ENCODE measurements around the gene GRIA2.

The GRIA2 gene

DNA sequence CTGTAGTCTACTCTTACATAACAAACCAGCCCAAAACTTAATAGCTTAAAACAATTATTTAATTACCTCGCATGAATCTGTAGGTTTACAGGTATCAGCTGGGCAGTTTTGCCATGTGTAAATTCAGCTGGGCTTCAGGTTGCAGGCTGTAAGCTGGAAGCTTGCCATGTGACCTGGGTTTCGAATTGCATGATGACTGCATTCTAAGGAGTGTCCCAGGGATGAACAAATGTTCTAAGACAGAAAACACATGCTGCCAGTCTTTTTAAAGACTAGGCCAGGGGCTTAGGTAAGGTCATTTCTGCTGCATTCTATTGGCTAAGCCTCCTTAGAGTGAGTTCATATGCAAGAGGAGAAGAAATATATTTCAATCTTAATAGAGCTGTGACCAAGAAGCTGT lies 44.8 kb downstream of the GRIA2 start:
- DNase-seq, result no peak

DNA sequence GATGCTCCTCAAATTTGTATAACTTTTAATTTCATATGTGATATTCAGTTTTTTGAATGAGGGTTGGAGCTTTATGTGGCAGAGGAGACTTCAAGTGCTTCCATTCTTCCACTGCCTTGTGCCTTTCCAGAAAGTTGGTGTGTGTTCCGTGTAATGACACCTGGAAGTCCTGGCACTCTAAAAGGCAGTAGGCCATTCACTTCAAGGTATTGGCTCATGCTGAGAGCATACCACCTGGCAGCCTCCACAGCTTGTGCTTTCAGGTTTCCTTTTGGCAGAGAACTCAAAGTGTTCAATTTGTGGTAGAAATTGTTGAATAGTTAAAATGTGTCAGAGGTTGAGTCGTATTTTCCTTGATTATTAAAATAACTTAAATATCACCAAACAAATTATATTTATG lies 49.6 kb downstream of the GRIA2 start:
- no peak for DNase-seq

DNA sequence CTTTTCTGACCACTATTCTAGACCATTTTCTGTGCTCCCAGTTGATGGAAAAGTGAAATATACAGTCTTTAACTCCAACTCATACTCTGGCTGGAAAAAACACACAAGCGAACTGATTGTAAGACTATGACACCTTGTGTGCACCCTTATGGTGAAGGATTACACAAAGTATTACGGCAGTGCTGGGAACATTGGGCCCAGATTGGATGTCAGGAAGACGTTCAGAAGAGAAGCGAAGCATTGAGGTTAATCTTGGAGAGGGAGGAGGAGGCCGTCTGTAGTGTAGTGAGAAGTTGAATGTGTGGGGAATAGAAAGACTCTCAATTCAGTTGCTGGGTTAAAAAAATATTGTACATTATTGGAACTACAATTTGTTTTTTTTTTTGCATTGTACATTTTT lies 50.0 kb downstream of the GRIA2 start:
- DNase-seq, result no peak

DNA sequence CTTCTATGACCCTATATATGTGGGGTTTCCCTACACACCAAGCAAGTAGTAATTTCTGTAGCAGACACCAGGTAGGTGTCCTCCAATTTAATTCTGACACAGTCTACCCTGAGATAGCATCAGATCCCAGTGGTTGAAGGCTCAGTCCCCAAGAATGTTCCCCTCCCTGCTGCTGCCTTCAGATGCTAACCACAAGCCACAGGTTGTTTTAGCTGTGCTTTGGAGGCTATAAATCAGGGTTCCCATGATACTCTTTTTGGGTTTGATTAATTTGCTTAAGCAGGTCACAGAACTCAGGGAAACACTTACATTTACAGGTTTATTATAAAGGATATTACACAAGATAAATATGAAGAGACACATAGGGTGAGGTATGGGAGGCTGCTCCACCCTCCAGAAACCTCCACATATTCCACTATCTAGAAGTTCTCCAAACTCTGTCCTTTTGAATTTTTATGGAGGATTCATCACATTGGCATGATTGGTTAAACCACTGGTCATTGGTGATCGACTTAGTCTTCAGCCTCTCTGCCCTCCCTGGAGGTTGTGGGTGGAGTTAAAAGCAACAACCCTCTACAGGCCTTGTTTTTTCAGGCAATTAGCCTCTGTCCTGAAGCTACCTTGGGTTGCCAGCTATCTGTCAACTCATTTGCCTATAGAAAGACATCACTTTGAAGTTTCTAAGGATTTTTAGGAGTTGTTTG lies 50.8 kb downstream of the GRIA2 start:
- no peak for DNase-seq

DNA sequence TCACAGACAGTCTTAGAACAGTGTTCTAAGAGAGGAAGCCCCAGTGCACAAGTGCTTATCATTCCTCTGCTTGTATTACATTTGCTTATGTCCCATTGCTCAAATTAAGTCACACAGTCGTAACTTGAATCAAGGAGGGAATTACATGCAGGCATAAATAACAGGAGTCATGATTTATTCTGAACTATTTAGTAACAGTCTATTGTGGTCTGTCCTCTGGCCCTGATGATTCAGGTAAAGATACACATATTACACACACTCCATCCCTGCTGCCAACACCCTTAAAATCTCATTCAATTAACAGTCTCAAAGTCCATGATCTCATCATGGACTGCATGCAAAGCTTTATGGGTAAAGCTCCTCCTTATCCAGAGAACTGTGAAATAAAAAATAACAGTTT lies 60.1 kb downstream of the GRIA2 start:
- DNase-seq, result no peak

DNA sequence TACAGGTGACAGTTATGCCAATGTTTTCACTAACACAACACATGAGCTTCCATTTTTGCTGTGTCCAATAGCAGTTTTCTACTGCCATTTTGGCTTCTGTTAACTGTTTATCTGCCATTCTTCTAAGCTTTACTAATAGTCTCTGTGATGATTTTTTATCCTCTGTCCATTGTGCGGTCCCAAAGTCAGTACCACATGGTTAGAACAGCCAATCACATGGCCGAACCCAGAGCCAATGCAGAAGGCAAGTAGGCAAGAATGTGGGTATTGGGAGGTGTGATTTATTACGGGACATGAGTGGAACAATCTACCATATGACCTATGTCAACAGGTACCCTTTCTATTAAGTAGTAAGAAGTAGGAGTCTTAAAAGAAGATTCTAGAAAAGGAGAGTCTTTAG lies 61.5 kb downstream of the GRIA2 start:
- no peak for DNase-seq

DNA sequence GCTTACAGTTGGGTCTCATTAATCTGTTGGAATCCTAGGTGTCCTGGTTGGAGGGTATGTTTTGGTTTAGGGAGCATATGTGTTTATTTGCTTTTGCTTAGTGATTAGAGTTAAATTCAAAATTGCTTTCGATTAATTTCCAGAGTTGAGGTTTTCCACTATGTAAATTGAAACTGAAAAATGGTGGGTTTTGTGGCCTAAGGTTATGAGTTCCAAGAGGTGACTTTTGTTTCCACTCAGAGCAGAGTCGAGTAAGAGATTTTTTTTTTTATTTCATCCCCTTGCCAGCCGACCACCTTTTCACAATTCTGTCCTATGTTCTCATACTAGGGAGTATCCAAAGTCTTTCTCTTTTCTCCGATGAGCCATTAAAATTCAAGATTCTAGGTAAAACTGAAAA lies 66.9 kb downstream of the GRIA2 start:
- DNase-seq, result no peak

DNA sequence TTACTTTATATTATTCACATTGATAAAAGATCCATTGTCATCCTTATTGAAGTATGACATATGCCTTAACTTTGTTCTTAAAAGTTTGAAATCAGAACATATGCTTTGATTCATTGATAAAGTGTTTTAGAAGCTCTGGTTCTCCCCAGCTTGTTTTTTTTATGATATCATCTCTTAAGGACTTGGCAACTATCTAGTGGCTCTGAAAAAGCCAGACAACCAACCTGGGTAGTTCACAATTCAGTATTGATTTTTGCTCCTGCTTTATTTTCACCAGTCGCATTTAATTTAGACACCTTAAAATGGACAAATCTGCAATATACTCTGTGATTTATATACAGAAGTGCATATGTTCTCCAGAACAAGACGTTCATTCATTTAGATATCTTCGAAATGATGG lies 70.1 kb downstream of the GRIA2 start:
- no peak for DNase-seq

DNA sequence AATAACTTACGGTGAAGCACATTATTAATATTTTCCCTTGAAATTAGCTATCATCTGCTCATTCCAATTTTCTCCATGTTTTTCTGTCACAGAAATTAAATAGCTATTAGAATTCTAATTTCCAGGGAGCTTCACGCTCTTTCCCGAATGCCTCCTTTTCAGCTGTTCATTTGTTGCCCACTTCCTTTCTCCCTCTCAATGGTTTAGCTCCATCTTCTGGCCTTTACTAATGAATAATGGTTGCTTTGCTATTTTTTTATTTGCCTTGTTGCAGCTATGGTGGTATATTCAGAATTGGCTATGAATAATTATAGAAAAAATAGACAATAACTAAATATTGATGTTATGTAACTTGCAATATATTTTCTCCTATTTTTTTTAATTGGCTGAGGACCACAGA lies 70.5 kb downstream of the GRIA2 start:
- DNase-seq, result no peak

DNA sequence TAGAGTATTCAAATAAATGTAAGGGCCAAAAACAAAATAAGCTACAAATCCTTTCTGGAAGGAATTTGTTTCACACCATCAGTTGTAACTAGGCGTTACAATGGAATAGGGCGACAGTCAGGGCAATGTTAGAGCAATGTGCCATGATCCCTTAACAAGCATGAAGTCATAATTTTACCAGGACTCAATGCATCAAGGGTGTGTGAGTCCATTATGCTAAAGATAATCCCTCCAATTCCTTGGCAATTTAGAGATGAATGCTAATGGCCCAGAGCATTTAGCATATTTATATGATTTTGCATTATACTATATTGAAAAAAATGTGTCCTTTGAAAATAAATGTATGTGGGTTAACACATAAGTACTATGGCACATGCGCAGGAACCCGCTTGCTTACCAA lies 73.1 kb downstream of the GRIA2 start:
- no peak for DNase-seq

DNA sequence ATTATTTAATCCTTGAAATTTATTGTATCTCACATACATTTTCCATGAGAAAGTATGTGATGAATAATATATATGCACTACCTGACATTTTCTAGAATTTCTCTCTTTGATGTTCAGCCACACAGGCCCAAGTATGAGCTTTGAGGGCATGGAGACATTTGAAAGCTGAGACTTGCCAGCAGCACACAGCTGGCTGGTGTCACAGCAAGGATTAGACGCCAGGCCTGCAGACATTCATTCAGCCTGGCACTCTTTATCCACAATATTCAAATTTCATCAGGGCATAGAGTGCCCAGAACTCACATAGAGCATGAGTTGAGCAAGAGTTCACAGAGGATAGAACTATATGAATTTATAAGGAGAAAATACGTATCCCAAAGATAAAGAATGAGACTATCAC lies 74.0 kb downstream of the GRIA2 start:
- DNase-seq, result no peak

DNA sequence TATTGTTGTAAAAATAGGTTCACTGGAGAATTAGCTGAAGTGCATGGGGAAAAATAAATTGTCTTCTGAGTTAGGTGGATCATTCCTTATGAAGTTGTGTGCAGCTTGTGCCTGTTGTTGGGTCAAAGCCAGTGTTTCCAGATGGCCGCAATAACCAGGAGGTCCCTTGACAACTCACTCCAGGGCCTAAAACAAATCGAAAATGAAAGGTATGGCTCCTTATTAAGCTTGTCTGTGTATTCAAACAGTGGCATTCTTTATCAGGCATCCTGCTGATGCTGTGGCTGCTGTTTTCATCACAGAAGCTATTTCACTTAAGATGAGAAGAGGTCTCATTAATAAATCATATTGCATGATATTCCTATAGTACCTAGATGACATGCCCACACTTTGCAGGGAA lies 80.2 kb downstream of the GRIA2 start:
- DNase-seq, result no peak

DNA sequence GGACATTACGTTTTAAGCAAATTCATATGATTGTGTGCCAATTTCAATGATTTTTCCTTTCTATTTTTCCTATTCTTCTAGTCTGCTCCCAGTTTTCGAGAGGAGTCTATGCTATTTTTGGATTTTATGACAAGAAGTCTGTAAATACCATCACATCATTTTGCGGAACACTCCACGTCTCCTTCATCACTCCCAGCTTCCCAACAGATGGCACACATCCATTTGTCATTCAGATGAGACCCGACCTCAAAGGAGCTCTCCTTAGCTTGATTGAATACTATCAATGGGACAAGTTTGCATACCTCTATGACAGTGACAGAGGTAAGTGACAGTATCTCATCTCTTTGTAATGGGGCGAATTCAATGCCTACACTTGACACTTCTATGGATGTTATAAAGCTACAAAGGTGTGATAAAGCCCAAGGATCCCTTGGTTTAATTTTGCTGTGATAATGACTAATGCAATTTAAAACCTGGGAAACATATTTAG lies 83.0 kb downstream of the GRIA2 start:
- no peak for DNase-seq

DNA sequence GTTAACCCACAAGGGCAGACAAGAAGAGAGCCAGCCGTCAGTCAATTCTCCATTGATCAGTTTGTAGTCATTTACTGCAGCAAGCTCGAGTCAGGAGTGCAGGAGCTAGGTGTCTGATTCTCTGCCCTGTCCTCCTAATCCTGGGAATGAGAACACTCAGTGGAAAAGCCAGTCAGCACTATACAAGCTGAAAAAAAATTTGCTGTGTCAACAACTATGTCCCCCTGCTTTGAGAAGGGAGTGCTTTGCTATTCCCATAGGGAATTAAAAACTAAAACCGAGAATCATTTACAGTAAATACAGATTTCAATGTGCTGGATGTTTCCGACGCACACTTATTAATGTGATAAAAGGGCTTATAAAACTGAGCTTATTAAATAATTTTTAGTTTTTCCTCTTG lies 84.2 kb downstream of the GRIA2 start:
- no peak for DNase-seq

DNA sequence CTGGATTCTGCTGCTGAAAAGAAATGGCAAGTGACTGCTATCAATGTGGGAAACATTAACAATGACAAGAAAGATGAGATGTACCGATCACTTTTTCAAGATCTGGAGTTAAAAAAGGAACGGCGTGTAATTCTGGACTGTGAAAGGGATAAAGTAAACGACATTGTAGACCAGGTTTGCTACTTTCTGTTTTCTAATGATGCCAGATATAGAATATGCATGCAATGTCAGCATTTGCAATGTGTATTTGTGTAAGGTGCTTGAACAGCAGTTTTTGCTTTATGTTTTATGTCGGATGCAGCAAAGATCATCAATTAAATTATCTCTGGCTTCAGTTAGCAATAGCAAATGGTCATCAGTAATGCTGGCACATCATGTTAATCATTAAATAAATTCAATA lies 92.2 kb downstream of the GRIA2 start:
- DNase-seq, result no peak

DNA sequence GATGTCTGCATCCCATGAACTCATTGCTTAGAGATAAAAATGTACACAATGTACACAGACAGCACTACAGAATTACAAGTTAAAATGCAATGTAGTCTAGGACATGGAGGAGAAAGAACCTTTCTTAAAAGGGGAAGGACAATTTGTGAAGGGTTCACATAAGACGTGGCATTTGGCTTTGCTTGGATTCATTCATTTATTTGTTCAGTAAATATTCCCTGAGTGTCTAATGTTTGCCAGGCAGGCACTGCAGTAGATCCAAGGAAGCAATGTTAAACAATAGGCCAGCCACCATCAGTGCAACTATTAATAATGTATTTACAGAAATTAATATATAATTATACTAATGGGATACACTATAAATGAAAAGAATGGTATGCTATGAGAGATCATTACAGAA lies 94.4 kb downstream of the GRIA2 start:
- DNase-seq, result no peak

DNA sequence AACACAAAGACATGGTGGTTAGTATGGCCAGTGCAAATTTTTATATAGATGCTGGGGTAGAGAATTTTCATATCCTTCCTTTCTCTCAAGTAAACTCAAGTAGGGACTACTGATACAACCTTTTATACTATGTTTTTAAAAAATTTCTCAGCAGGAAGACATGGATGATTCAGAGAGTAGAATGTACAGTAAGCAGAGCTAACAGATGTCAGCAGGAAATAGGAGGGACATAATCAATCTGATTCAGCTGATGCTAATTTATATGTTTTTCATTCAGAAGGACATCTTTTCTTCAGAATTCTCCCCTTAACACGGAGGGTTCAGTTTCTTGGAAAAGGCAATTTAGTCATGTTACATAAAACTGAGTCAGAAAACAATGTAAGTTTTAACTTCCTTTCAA lies 95.4 kb downstream of the GRIA2 start:
- no peak for DNase-seq

DNA sequence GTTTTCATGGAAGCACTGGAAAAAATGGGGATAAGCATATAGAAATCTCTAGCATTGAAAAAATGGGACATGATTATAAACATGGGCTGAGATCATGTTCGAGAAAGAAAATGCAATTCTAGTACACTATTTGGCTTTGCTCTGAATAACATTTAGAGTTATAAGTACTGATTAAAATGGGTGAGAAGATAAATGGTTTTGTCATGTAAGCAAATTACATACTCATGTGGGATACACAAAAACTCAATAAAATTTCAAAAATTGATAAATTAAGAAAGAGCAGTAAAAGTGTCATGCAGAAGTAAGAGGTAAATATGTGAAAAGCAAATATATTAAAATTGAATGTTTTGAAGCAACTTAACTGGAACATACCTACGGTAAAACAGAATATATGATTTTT lies 99.6 kb downstream of the GRIA2 start:
- DNase-seq, result no peak

DNA sequence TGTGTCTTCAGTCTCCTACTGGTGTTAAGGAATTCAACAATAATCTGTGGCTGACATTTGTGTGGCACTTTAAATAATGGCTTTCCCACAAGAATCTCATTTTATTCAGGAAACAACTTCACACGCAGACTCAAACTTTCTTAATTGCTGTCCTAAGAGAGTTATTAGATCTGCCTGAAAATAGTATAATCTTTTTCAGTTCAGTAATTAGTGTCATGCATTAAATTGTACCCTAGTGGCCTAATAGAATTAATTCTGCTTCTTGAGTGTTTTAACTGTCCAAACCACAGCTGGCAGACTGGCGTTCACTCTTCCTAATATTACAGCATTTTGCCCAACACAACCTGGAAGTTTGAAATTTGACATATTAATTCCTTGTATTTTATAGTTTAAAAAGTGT lies 107.1 kb downstream of the GRIA2 start:
- no peak for DNase-seq

DNA sequence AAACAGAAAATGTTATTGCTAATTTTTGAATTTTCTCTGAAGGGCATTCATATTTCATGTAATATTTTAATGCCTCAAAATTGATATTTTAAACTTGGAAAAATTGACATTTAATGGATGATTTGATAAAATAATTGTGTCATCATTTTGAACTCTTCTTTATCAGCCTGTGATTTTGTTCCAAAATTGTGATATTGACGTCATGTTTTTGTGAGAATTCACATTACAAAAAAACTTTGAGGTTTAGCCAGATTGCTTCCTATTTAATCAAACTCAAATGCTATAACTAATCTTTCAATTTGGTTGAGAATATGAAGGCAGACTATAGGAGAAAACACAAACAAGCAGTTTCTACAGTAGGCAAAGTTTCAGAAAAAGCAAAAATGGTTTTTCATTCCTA lies 137.4 kb downstream of the GRIA2 start:
- DNase-seq, result no peak

DNA sequence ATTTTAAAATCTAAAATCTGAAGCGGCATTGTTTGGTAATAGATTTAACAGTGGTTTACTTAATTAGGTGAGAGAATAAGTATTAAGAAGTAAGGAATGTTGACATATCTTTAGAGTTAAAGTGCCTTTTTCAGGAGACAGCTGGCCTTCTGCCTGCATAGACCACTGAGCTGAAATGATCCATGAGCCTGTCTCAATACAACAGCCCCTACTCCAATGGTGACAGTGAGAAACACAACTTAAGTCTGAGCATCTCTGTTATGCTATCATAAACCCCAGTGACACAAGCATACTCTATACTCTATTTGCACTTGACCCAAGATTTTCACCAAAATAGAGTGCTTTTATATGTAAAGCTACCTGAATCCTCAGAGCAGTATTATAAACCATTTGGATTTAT lies 137.9 kb downstream of the GRIA2 start:
- no peak for DNase-seq

DNA sequence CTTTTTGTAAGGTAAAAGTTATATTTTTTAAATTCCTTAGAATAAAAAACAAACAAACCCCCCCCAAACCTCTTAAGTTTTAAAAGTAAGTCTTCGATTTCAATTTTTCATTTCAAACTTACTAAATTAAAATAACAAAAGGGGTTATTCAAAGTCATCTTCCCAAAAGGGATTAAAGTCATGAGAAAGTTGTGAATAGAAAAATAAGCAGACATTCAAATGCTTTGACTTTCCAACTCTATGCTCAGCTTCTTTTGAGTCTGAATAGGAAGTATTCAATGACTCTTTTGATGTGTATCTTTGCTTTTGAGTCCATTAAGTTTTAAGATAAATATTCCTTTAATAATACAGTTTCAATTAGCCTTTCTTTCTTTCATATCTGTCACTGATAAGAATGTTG lies 138.3 kb downstream of the GRIA2 start:
- DNase-seq, result no peak

DNA sequence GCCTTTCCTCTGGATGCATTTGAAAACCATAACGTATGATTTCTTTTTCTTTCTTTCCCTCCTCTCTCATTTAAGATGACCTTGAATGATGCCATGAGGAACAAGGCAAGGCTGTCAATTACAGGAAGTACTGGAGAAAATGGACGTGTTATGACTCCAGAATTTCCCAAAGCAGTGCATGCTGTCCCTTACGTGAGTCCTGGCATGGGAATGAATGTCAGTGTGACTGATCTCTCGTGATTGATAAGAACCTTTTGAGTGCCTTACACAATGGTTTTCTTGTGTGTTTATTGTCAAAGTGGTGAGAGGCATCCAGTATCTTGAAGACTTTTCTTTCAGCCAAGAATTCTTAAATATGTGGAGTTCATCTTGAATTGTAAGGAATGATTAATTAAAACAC lies 142.8 kb downstream of the GRIA2 start:
- no peak for DNase-seq

DNA sequence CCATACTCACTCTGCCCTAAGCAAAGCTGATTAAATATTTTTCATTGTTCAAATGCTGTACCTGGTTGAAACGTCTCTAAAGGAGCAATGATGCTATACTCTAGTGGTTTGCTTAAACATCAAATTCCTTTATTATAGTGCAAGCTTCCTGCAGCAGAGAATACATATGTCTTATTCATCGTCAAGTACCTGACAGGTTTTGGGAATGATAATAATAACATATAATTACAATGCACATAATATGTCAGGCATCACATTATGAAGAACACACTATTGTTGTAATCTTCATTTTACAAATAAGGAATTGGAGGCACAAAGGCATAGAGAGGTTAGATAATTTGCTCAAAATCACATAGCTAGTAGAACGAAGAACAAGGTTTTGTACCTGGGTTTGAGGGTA lies 151.6 kb downstream of the GRIA2 start:
- DNase-seq, result no peak

DNA sequence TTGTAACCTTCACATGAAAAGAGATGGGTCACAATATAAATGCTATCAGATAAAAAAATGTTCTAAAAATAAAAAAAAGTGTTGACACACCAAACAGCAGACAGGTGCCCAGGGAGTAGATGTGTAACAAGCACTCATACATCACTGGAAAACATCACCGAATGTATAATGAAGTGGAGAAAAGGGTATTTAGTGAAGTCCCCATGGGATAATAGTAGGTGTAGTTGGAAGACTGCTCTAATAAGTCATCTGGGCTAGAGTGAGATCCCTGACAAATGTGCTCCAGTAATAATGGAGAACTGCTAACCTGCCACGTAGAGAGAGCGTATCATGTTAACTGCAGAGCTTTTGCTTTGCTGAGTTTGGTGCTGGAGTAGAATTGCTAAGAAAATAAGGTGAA lies 152.0 kb downstream of the GRIA2 start:
- no peak for DNase-seq

DNA sequence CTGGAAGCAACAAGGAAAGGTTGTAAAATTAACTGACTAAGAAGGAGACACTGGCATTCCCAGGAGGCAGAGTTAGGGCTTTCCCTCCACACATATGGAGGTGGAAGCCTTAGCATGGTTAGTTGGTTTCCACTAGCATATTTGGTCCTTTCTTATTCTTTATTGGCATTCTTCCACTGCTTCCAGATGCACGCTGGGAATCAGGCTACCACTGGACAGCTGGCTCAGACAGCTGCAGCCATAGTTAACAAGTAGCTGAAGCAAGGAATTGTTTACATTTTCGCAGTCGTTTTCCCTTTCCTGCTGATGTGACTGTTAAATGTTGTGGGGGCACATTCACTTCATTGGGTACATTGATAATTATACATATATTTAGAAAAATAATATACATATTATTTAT lies 169.2 kb downstream of the GRIA2 start:
- no peak for DNase-seq
